Measurements from ENCODE around the gene DEFB128. TPM values are rescaled to one million over a fixed set of nuclear protein-coding genes. Genes with fewer than 3 reads are reported as not detected.

The DEFB128 gene
- total RNA-seq, result not detected
- polyA plus RNA-seq, result not detected

- WGBS, 2 donors, result 61 to 68% methylated on average over 7 of the region's 7 CpGs
- intact Hi-C loops (cut with DNase I), result no loop called here
Observed at GRCh38 chr20:189611-190010, at the start of gene DEFB128. Gene DEFB128, minus strand, starts transcription at chr20:189711. Its CDS starts 88 bp downstream, at chr20:189623.

GRCh38 chr20:237929-238328, 48.4 kb upstream of the DEFB128 start:
- TF ChIP-seq POLR2AphosphoS5 (IDR thresholded peaks at IDR 0.05) (no peak), EP300 (IDR thresholded peaks at IDR 0.05) (no peak), POLR2A (IDR thresholded peaks at IDR 0.05) (no peak), CTCF (IDR thresholded peaks at IDR 0.05) (no peak)
- intact Hi-C loops (cut with DNase I), result no loop called here
- Histone ChIP-seq H3K9me3 (no peaks in the 10 kb centered on the region), H3K4me3 (no peak overlapping the region), H3K36me3 (no peaks in the 10 kb centered on the region), H3K27me3 (no peaks in the 10 kb centered on the region), H3K27ac (no peak overlapping the region), H3K4me1 (no peaks in the 10 kb centered on the region)
- 62 to 64% methylated on average over 3 of the region's 3 CpGs for WGBS, 2 donors
- no peak for DNase-seq

More at GRCh38 chr20:189611-190010, at the start of gene DEFB128:
- no peak for TF ChIP-seq POLR2A (IDR thresholded peaks at IDR 0.05)
- no peak for TF ChIP-seq CTCF (IDR thresholded peaks at IDR 0.05)
- TF ChIP-seq EP300 (IDR thresholded peaks at IDR 0.05), result no peak
- no peak for TF ChIP-seq POLR2AphosphoS5 (IDR thresholded peaks at IDR 0.05)
- no peaks in the 10 kb centered on the region for H3K4me1 ChIP-seq
- no peak within 1 kb of the TSS for H3K4me3 ChIP-seq
- H3K27me3 ChIP-seq, result no peaks in the 10 kb centered on the region
- H3K27ac ChIP-seq, result no peak within 1 kb of the TSS
- H3K36me3 ChIP-seq, result no peaks in the 10 kb centered on the region
- DNase-seq, result no peak
- H3K9me3 ChIP-seq, result peaks cover 0 to 1% (median 0%) of the 10 kb centered on the region in 4 donors

GRCh38 chr20:237489-237888, 48.0 kb upstream of the DEFB128 start:
- Histone ChIP-seq H3K9me3 (no peaks in the 10 kb centered on the region), H3K4me1 (no peaks in the 10 kb centered on the region), H3K36me3 (no peaks in the 10 kb centered on the region), H3K4me3 (no peak overlapping the region), H3K27ac (no peak overlapping the region), H3K27me3 (no peaks in the 10 kb centered on the region)
- TF ChIP-seq CTCF (IDR thresholded peaks at IDR 0.05) (no peak), POLR2AphosphoS5 (IDR thresholded peaks at IDR 0.05) (no peak), EP300 (IDR thresholded peaks at IDR 0.05) (no peak), POLR2A (IDR thresholded peaks at IDR 0.05) (no peak)
- no peak for DNase-seq
- intact Hi-C loops (cut with DNase I), result no loop called here
- 37 to 53% methylated on average over 4 of the region's 4 CpGs for WGBS, 2 donors

GRCh38 chr20:235891-236290, 46.4 kb upstream of the DEFB128 start:
- Histone ChIP-seq H3K27me3 (no peaks in the 10 kb centered on the region), H3K27ac (no peak overlapping the region), H3K4me3 (no peak overlapping the region), H3K4me1 (no peaks in the 10 kb centered on the region), H3K9me3 (no peaks in the 10 kb centered on the region), H3K36me3 (no peaks in the 10 kb centered on the region)
- no peak for DNase-seq
- 77 to 84% methylated on average over 1 of the region's 1 CpG for WGBS, 2 donors
- TF ChIP-seq POLR2AphosphoS5 (IDR thresholded peaks at IDR 0.05), result no peak
- no peak for TF ChIP-seq EP300 (IDR thresholded peaks at IDR 0.05)
- no peak for TF ChIP-seq CTCF (IDR thresholded peaks at IDR 0.05)
- TF ChIP-seq POLR2A (IDR thresholded peaks at IDR 0.05), result no peak
- intact Hi-C loops (cut with DNase I), result no loop called here

GRCh38 chr20:227439-228105, 38.1 kb upstream of the DEFB128 start:
- no peak overlapping the region for H3K27ac ChIP-seq
- H3K4me3 ChIP-seq, result no peak overlapping the region
- 52 to 79% methylated on average over 3 of the region's 3 CpGs for WGBS, 2 donors
- H3K27me3 ChIP-seq, result no peaks in the 10 kb centered on the region
- no peaks in the 10 kb centered on the region for H3K4me1 ChIP-seq
- no peak for TF ChIP-seq CTCF (IDR thresholded peaks at IDR 0.05)
- no peak for TF ChIP-seq POLR2AphosphoS5 (IDR thresholded peaks at IDR 0.05)
- no peak for TF ChIP-seq POLR2A (IDR thresholded peaks at IDR 0.05)
- no peak for TF ChIP-seq EP300 (IDR thresholded peaks at IDR 0.05)
- no peaks in the 10 kb centered on the region for H3K9me3 ChIP-seq
- H3K36me3 ChIP-seq, result no peaks in the 10 kb centered on the region
- intact Hi-C loops (cut with DNase I), result no loop called here
- no peak for DNase-seq
